HuH-7.5 (cell line): ENCODE results near the gene KLHL28.

Experiments
- DNase-seq: peaks from one replicate; pipeline ENCODE4 v3.0.0; 2011; ENCODE audit warnings: low spot score

The KLHL28 gene

GRCh38 chr14:44961554-44962333 is at the start of gene KLHL28, which contains the start of gene TOGARAM1:
KLHL28 (minus strand) TSS chr14:44961947; CDS start chr14:44945928, 16,019 bp downstream.
TOGARAM1 (plus strand) TSS chr14:44962190; CDS start chr14:44962422, 232 bp downstream.
- peak; percentile 67 for DNase-seq

GRCh38 chr14:45003924-45004323 is 42.2 kb upstream of the KLHL28 start:
- DNase-seq = no peak

GRCh38 chr14:44995770-44996294 is 34.1 kb upstream of the KLHL28 start:
- DNase-seq = no peak

GRCh38 chr14:44995196-44995595 is 33.4 kb upstream of the KLHL28 start:
- DNase-seq = no peak

- DNase-seq = no peak
Measured at GRCh38 chr14:44990533-44990932, 28.8 kb upstream of the KLHL28 start.

GRCh38 chr14:44989497-44990440 is 28.0 kb upstream of the KLHL28 start:
- no peak for DNase-seq

- no peak for DNase-seq
Measured at GRCh38 chr14:44988694-44989093, 26.9 kb upstream of the KLHL28 start.

GRCh38 chr14:44982594-44982993 is 20.8 kb upstream of the KLHL28 start:
- DNase-seq = no peak

- DNase-seq = no peak
Measured at GRCh38 chr14:44981198-44981597, 19.5 kb upstream of the KLHL28 start.

GRCh38 chr14:44979740-44980356 is 18.1 kb upstream of the KLHL28 start:
- no peak for DNase-seq

- DNase-seq = no peak
Measured at GRCh38 chr14:44979273-44979672, 17.5 kb upstream of the KLHL28 start.

- DNase-seq = no peak
Measured at GRCh38 chr14:44971459-44971858, 9.7 kb upstream of the KLHL28 start.

- DNase-seq = no peak
Measured at GRCh38 chr14:44970907-44971306, 9.2 kb upstream of the KLHL28 start.

GRCh38 chr14:44968714-44969113 is 7.0 kb upstream of the KLHL28 start:
- no peak for DNase-seq

- DNase-seq = no peak
Measured at GRCh38 chr14:44966601-44967336, 5.0 kb upstream of the KLHL28 start.

GRCh38 chr14:44963775-44964380 is 2.1 kb upstream of the KLHL28 start:
- DNase-seq = no peak

- DNase-seq = no peak
Measured at GRCh38 chr14:44963044-44963528, 1.3 kb upstream of the KLHL28 start.

- no peak for DNase-seq
Measured at GRCh38 chr14:44962334-44963043, 742 bp upstream of the KLHL28 start.

GRCh38 chr14:44961151-44961553 is 595 bp downstream of the KLHL28 start:
- peak; percentile 12 for DNase-seq

GRCh38 chr14:44960646-44961045 is 1.1 kb downstream of the KLHL28 start:
- DNase-seq = no peak
